ENCODE measurements around the gene TSPAN2. TPM values are rescaled to one million over a fixed set of nuclear protein-coding genes. Genes with fewer than 3 reads are reported as not detected.
A peak's percentile ranks its signal among the peaks of the same experiment; 100 is the strongest.

Gene TSPAN2
- total and polyA plus RNA-seq, 2 donors from 2014 or later, result 9.9 to 14.6 TPM

- DNase-seq, result no peak
- Histone ChIP-seq H3K9me3 (ENCODE audit: control insufficient read depth in 2 of 3, insufficient read depth in 1 of 3, low read length in 3 of 3) (no peaks in the 10 kb centered on the region), H3K4me3 (ENCODE audit: low read length in 3 of 3) (no peak overlapping the region), H3K4me1 (ENCODE audit: control insufficient read depth in 2 of 3, insufficient read depth in 2 of 3, low read depth in 1 of 3, low read length in 3 of 3) (no peaks in the 10 kb centered on the region), H3K27ac (ENCODE audit: low read depth in 2 of 2, low read length in 2 of 2) (no peak overlapping the region), H3K27me3 (ENCODE audit: control insufficient read depth, insufficient read depth, low read length) (no peaks in the 10 kb centered on the region), H3K36me3 (ENCODE audit: control insufficient read depth in 2 of 3, insufficient read depth in 3 of 3, low read length in 3 of 3) (no peaks in the 10 kb centered on the region), H3K9ac (ENCODE audit: low read length in 3 of 3) (no peak overlapping the region)
- TF ChIP-seq, protein P1, sequence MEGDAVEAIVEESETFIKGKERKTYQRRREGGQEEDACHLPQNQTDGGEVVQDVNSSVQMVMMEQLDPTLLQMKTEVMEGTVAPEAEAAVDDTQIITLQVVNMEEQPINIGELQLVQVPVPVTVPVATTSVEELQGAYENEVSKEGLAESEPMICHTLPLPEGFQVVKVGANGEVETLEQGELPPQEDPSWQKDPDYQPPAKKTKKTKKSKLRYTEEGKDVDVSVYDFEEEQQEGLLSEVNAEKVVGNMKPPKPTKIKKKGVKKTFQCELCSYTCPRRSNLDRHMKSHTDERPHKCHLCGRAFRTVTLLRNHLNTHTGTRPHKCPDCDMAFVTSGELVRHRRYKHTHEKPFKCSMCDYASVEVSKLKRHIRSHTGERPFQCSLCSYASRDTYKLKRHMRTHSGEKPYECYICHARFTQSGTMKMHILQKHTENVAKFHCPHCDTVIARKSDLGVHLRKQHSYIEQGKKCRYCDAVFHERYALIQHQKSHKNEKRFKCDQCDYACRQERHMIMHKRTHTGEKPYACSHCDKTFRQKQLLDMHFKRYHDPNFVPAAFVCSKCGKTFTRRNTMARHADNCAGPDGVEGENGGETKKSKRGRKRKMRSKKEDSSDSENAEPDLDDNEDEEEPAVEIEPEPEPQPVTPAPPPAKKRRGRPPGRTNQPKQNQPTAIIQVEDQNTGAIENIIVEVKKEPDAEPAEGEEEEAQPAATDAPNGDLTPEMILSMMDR (IDR thresholded peaks at IDR 0.05; ENCODE audit: borderline replicate concordance, extremely low read depth, insufficient read depth), result no peak
- no peak for FAIRE-seq
- intact Hi-C loops (cut with DNase I), result no loop called here
Measured at GRCh38 chr1:115076384-115076915, 12.9 kb downstream of the TSPAN2 start.

GRCh38 chr1:115074839-115075534 is 14.3 kb downstream of the TSPAN2 start:
- Histone ChIP-seq H3K9me3 (ENCODE audit: control insufficient read depth in 2 of 3, insufficient read depth in 1 of 3, low read length in 3 of 3) (no peaks in the 10 kb centered on the region), H3K27me3 (ENCODE audit: control insufficient read depth, insufficient read depth, low read length) (no peaks in the 10 kb centered on the region), H3K9ac (ENCODE audit: low read length in 3 of 3) (no peak overlapping the region), H3K36me3 (ENCODE audit: control insufficient read depth in 2 of 3, insufficient read depth in 3 of 3, low read length in 3 of 3) (no peaks in the 10 kb centered on the region), H3K4me1 (ENCODE audit: control insufficient read depth in 2 of 3, insufficient read depth in 2 of 3, low read depth in 1 of 3, low read length in 3 of 3) (no peaks in the 10 kb centered on the region), H3K4me3 (ENCODE audit: low read length in 3 of 3) (no peak overlapping the region), H3K27ac (ENCODE audit: low read depth in 2 of 2, low read length in 2 of 2) (no peak overlapping the region)
- TF ChIP-seq, protein P1 (IDR thresholded peaks at IDR 0.05; ENCODE audit: borderline replicate concordance, extremely low read depth, insufficient read depth), result no peak
- intact Hi-C loops (cut with DNase I), result no loop called here
- FAIRE-seq (no peak), DNase-seq (peak in 3 of 5 donors; percentile 64 to 81 (median 65))

DNA sequence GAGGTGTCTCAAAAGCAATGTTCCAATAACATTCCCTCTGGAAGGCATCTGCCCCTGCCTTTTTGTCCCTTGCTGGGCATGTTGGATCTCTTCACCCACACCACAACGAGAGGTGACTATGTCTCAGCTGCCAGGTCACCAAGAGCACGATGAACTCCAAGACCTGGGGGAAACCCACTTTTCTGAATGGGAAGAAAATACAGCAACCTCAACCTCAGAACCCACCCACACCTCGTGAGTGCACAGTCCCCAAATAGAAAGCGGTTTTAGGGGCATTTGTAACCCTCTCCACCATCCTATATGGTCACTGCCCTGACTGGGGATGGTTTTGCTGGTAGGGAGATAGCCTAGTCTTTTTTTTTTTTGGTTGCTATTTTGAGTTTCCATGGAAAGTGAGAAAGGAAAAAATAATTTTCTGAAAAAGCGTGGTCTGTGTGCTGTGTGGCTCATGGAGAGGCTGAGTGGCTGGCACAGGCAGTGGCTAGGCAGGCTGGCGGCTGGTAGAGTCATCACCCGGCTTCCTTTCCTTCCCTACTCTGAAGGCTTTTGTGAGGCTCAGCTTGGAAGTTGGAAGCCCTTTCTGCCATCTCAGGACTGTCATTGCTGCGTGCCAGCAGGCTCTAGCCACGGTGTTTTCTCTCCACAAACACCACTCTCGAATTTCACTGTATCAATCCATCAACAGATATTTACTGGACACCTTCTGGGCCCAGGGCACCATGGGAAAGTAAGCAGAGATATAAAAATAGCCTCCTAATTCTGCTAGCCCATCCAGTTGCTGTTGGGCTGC is 15.8 kb downstream of the TSPAN2 start:
- no peak overlapping the region for H3K9ac ChIP-seq (ENCODE audit: low read length in 3 of 3)
- H3K9me3 ChIP-seq (ENCODE audit: control insufficient read depth in 2 of 3, insufficient read depth in 1 of 3, low read length in 3 of 3), result no peaks in the 10 kb centered on the region
- DNase-seq (no peak), FAIRE-seq (no peak)
- H3K4me3 ChIP-seq (ENCODE audit: low read length in 3 of 3), result no peak overlapping the region
- TF ChIP-seq, protein P1 (IDR thresholded peaks at IDR 0.05; ENCODE audit: borderline replicate concordance, extremely low read depth, insufficient read depth), result no peak
- no peaks in the 10 kb centered on the region for H3K27me3 ChIP-seq (ENCODE audit: control insufficient read depth, insufficient read depth, low read length)
- intact Hi-C loops (cut with DNase I), result no loop called here
- H3K27ac ChIP-seq (ENCODE audit: low read depth in 2 of 2, low read length in 2 of 2), result no peak overlapping the region
- no peaks in the 10 kb centered on the region for H3K4me1 ChIP-seq (ENCODE audit: control insufficient read depth in 2 of 3, insufficient read depth in 2 of 3, low read depth in 1 of 3, low read length in 3 of 3)
- H3K36me3 ChIP-seq (ENCODE audit: control insufficient read depth in 2 of 3, insufficient read depth in 3 of 3, low read length in 3 of 3), result no peaks in the 10 kb centered on the region
